ENCODE results near the gene QRFP.

DNA sequence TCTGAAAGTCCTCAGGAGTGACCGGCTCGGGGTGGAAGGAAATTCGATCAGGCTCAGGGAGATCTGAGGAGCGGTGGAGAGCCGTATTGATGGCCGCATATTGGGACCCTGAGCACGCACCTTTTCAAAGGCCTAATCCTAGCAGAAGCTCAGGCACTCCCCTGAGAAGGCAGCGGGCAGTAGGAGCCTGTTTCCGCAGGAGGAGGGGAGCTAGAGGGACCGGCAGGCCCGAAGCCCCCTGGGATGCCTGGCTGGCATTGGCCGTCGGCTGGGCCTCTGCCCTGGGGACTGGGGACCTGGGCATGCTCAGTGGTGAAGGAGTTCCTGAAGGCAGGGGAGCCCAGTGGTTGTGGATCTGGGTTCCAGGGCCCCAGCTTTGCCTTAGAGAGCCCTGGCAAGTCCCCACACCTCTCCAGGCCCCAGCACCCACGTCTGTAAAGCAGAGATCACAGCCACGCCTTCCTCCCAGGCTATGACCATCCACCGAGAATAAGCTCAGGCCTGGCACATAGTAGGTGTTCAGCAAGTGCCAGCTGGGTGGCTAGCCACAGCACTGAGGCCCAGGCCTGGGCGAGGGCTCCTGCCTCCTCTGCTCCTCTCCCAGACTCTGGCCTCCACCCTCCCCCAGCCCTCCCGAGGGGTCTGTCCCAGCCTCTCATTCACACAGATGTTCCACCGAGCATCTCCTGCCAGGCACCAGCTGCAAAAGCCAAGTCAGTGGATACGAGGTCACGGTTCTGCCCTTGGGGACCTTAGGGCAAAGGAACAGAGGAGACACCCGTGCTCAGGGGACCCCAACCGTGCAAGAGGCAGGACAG, 17.2 kb upstream of the QRFP start:
- TF ChIP-seq, protein P1, sequence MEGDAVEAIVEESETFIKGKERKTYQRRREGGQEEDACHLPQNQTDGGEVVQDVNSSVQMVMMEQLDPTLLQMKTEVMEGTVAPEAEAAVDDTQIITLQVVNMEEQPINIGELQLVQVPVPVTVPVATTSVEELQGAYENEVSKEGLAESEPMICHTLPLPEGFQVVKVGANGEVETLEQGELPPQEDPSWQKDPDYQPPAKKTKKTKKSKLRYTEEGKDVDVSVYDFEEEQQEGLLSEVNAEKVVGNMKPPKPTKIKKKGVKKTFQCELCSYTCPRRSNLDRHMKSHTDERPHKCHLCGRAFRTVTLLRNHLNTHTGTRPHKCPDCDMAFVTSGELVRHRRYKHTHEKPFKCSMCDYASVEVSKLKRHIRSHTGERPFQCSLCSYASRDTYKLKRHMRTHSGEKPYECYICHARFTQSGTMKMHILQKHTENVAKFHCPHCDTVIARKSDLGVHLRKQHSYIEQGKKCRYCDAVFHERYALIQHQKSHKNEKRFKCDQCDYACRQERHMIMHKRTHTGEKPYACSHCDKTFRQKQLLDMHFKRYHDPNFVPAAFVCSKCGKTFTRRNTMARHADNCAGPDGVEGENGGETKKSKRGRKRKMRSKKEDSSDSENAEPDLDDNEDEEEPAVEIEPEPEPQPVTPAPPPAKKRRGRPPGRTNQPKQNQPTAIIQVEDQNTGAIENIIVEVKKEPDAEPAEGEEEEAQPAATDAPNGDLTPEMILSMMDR (conservative IDR thresholded peaks at IDR 0.05; ENCODE audit: low read depth, low read length), result no peak
- TF ChIP-seq EZH2 (IDR thresholded peaks at IDR 0.05; ENCODE audit: low read length, unreplicated experiment), result no peak
